GM21526 (cell line): ENCODE data around the gene PALM.
"Not testable (repeated sequence)": the region's sequence is repeated elsewhere in the genome, so short reads cannot be mapped to it uniquely, and the experiment has no call there.

ENCODE experiments used
- ATAC-seq: cut with Tn5 transposase; IDR thresholded peaks from one replicate; pipeline ENCODE4 v1.9.1; 2021; ENCODE audit warnings: moderate library complexity; ENCODE audit not compliant: unreplicated experiment, low FRiP score

Gene PALM

DNA sequence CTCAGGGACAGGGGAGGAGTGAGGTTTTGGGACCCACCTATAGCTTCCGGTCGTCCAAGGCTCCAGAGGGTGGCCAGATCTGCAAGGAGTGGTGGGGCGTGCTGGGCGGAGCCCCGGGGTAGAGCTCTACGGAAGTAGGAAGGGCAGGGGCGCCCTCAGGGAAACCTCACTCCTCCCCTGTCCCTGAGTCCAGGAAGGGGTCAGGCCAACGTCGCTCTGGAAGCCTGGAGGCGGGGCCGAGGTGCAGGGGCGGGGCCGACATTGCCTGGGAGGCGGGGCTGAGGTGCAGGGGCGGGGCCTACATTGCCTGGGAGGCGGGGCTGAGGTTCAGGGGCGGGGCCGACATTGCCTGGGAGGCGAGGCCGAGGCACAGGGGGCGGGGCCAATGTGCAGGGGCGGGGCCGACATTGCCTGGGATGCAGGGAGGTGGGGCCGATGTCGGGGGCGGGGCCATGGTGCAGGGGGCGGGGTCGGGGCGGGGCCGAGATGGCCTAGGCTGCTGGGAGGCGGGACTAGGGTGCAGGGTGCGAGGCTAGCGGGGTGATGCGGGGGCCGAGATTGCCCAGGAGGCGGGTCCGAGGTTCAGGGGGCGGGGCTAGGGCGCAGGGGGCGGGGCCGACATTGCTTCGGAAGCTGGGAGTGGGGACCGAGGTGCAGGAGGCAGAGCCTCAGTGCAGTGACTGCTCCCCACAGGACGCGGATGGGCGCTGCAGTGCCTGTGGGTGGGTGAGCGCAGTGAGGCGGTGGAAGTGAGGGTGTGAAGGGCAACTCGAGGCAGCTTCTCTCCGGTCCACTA is 4.9 kb upstream of the PALM start:
- ATAC-seq = no peak

DNA sequence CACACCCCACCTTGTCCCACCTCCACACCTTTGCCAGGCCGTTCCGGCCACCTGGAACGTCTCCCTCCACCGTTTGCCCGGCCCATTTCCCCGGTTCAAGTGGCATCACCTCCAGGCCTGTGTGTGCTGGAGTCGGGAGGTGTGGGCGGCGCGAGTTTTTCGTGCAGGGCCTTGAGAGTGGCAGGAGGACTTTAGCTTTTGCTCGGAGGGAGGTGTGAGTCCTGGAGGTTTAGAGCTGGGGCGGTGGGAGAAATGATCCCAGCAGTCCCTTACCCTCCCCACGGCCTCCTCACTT is 4.3 kb upstream of the PALM start:
- ATAC-seq = no peak

DNA sequence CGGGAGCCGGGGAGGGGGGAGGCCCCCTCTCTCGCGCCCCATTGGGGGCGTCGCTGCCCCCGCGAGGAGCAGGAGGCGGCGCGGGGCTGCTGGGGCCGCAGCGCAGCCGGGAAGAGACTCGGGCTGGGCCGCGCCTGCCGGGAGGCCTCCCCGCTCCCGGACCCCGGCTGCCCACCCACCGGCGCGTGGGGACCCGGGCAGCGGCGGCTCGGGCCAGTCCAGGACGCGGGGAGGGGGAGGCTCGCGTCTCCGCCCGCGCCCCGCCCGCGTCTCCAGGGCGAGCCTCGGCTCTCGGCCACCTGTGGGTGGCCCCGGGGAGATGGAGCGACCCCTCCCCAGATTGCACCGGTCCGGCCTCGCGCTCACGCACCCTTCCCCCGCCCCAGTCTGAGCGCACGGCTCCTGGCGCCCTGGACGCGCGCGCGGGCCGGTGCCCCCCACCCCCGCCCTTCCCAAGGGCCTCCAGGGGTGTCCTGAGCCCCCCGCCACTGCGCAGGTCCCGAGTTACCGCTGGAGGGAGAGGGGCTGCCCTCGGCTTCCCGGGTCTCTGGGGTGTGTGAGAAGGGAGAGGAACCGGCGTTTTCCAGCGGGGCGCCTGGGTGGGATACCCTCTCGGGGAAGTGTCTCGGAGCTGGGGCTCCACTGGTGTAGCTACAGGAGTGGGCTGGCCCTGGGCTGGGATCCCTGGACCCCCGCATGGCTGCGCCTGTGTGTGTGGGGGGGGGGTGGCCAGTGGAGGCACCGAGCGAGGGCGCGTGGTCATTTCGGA is 645 bp downstream of the PALM start:
- no peak for ATAC-seq

DNA sequence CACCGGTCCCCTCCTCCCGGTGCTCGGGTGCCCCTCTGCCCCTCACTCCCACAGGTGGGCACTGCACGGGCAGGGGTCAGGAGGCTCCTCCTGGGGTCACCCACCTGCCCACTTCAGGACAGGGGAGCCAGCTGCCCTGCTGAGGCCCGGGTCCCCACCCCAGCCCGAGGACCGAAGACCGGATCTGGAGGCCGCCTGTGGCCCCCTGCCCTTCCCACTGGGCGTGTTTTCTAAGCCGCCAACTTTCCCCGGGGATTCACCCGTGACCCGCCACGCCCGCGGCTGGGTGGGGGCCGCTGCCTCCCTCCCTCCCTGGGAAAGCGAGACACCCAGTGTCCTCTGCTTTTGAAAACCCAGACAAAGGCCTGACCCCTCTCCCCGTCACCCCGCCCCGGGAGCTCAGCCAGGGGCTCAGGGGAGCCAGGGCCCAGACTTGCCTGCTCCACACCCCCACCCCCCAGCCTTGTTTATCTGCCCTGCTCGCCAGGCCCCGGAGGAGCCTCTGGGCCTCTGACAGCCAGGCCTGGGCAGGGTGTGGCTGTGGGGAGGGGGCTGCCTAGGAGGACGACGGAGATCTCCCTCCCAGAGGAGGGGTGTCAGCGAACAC is 1.3 kb downstream of the PALM start:
- no peak for ATAC-seq

DNA sequence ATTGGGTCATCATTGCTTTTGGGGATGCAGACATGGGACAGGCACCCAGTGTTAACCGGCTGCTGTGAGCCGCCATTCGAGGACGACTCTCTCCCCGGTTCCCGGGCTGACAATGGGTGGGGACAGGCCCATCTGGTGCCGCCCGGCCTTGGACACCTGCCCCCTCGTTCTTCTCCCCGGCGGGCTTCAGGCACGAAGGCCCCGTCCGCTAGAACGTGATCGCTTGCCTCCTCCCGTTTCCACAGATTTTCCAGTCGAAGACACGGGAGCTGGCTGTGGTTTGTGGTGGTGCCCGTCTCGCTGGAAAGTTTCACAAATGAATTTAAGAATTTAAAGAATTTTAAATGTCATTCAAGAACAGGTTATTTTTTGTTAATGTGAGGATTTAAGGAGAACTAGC is 2.0 kb downstream of the PALM start:
- ATAC-seq = no peak

DNA sequence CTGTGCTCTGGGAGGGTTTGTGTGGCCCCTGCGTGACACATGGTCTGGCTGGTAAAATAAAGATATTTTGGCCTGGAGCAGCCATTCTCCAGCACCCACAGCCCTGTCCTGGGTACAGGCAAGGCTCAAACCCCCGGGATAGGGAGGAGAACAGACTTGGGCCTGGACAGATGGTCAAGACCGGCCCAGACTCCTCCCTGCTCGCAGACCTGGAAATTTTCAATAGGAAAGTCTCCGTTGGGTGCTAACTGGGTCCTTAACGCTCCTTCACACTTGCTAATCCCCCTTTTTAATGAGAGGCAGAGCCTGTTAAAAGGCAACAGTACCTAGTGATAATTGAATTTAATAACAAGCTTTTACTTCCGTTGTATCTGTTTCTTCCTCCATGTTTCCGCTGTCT is 2.5 kb downstream of the PALM start:
- no peak for ATAC-seq

DNA sequence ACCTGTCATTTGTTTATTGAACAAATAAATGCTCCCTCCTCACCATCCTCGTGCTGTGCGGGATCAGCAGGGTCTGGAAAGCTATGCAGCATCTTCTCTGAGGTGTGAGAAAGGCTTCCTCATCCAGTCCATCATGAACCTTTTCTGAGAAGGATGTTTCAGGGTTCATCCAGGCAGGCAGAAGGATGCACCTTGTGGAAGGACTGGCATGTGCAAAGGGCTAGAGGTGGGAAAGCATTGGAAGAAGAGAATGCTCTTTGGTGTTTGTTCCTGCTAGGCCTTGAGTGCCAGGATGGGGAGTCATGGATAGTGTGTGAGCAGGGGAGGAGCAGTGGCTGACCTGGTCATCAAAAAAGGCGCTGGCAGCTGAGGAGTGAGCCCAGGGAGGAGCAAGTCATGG is 6.6 kb downstream of the PALM start:
- no peak for ATAC-seq

DNA sequence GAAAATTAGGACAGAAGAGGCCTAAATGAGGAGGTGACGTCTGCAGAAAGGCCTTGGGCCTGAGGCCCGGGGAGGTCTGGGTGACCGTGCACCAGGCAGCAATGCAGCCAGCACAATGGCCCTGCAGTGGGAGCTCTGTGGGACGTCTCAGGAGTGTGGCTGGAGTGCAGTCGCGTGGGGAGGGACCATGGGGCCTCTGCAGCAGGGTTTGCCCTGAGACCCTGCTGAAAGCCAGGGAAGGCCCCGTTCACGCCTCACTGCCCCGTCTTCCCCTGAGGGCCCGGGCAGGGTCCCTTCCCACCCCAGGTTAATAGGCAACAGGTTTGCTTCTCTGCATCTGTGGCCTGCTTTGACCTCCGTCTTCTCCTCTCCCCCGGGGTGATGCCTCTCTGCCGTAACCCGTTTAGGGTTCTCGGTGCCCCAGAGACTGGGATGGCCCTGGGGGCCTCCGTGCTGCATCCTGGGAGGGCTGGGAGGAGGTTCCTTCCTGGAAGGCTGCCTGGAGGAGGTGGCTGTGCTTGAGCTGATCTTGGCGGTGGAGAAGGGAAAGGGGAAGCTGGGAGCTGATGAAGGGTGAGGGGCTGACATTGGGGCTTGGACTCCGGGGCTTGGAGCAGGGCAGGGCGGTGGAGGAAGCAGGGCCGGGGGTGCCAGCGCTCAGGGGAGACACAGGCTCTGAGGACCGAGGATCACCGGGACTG is 9.7 kb downstream of the PALM start:
- no peak for ATAC-seq

DNA sequence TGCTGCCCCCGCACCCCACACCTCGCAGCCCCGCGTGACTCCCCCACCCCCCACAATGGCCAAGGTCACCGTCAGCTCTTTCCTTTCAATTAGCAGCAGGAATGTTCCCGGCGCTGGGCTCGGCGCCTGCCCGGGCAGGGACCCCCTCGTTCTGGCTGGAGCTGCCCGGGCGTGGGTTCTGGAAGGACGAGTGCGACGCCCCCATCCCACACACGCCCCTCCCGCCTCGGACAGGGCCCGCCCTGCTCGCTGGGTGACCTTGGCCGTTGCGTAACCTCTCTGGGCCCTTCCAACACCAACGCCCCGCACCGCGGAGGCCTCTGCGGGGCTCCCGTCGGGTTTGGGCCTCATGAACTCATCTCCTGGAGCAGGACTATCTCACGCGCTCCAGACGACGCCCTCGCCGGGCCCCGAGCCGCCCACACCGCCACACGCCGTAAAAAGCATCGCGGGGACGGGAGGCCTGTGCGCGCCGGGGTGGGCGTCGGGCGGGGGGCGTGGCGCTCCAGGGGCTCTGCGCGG is 10.3 kb downstream of the PALM start:
- no peak for ATAC-seq

DNA sequence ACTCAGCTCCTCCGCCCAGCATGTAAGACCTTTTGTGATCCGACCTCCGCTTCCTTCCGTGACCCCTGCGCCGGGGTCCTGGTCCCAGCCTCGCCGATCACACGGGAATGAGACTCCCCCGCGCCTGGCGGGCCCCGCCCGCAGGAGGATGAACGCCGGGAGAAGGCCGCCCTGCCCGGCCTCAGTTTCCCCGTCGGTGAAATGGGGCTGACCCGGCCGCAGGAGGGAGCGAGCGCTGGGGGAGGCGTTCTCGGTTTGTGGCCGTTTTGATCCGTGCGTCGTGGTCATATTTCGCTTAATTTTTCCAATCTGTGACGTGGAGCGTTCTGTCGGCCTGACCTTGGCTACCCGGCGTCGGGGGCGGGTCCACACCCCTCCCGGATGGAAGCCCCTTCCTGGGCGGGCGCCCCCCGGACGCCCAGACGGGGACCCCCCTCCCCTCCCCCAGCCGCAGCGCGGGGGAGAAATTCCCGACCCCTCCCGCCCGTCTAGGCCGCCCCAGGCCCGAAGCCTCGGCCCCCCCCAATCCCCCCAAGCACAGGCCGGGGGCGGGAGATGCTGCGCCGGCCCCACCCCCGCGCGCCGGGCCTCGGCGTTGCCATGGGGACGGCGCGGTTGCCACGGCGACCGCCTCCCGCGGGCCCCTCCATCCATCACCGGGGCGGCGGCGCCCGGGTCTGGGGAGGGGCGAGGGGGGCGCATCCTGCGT is 11.1 kb downstream of the PALM start:
- no peak for ATAC-seq

DNA sequence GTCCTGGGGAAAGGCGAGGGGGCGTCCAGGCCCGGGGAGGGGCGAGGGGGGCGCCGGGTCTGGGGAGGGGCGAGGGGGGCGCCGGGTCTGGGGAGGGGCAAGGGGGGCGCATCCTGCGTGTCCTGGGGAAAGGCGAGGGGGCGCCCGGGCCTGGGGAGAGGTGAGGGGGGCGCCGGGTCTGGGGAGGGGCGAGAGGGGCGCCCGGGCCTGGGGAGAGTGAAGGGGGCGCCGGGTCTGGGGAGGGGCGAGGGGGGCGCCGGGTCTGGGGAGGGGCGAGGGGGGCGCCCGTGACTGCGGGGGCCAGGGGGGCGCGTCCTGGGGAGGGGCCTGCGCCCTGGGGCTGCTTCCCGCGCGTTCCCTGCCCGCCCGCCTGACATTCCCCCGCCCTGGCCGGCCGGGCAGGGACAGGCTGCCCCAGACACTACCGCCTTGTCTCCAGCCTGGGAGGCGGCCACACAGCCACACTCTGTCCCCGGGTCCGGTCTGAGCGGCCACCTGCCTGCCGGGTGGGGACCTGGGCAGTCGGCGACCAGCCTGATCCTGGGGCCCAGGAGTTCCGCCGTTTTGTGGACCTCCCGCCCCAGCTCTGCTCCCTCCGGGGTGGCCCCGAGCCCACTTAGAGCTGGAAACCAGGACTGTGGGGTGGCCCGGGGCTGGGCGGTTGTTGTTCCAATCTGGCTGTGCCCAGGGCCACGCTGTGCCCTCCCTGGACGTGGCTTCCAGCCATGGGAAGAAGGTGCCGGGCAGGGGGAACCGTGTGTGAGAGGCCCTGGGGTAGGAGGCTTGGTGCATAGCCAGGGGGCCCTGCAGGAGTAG is 11.8 kb downstream of the PALM start:
- no peak for ATAC-seq

DNA sequence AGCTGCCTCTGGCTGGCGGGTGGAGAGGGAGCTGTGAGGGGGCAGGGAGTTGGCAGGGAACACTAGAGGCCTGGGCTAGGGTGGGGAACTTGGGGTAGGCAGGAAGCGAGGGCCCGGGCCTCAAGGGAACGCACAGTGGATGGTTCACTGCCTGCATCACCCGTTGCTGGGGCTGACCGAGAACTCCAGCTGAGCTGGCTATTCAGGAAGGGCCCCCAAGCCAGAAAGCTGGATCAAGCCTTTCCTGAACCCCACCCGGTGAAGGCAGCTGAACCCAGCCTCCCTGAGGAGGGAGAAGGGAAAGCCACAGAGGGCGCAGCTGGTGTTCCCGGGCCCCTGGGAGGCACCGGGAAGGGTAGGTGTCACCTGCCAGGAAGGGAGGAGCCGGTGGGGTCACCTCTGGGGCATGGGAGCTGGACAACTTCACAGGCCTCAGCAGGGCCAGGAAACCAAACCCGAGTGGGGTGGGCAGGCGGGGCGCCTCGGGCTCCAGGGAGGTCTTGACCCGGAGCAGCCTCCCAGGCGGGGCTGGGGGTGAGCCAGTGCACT is 13.9 kb downstream of the PALM start:
- no peak for ATAC-seq

DNA sequence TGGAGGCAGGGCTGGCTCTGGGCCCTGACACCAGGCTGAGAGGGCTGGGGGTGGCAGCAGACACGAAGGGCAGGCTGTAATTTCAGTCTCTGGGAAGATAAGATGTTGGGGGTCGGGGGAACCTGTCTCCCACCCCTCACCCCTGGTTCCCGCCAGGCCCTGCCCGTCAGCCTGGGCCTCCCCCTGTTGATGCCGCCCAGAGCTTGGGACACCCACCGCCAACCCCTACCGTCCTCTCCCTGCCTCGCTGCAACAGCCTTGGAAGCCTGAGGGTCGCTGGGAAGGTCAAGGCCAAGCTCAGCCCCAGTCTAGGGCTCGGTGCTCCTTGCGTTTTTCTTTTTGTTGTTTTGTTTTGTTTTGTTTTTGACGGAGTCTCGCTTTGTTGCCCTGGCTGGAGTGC is 14.5 kb downstream of the PALM start:
- no peak for ATAC-seq

DNA sequence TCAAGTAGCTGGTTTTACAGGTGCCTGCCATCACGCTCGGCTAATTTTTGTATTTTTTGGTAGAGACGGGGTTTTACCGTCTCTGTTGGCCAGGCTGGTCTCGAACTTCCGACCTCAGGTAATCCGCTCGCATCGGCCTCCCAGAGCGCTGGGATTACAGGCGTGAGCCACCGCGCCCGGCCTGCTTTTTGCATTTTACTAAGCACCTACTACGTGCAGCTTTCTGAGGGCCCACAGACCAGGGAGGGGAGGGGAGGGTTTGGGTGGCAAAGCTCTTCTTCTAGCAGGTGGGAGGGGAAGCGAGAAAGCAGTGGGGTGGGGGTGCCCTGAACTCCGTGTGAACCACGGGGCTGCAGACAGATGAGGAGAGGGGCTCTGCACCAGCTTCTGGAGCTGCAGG is 15.0 kb downstream of the PALM start:
- no peak for ATAC-seq

DNA sequence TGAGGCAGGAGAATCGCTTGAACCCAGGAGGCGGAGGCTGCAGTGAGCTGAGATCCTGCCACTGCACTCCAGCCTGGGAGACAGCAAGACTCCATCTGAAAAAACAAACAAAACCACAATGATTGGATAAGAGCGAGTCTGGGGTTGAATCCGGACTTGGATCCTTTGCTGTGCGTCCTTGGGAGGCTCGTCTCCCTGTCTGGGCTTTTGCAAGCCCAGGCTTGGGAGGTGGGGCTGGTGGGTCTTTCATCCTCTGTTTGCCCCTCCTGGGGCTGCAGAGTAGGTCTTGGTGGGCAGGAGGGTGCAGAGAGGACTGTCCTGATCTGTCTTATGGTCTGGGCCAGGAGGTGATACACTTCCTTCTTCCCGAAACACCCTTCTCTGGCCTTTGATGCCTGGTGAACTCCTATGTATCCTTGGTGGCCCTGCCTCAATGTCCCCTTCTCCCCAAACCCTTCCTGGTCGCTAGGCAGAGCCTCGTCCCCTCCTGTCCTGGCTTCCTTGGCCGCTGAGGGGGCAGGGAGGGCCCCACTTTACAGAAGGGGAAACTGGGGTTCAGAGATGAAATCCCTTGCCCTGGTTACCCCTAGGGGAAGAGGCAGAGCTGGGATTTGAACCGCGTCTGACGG is 16.8 kb downstream of the PALM start:
- no peak for ATAC-seq

DNA sequence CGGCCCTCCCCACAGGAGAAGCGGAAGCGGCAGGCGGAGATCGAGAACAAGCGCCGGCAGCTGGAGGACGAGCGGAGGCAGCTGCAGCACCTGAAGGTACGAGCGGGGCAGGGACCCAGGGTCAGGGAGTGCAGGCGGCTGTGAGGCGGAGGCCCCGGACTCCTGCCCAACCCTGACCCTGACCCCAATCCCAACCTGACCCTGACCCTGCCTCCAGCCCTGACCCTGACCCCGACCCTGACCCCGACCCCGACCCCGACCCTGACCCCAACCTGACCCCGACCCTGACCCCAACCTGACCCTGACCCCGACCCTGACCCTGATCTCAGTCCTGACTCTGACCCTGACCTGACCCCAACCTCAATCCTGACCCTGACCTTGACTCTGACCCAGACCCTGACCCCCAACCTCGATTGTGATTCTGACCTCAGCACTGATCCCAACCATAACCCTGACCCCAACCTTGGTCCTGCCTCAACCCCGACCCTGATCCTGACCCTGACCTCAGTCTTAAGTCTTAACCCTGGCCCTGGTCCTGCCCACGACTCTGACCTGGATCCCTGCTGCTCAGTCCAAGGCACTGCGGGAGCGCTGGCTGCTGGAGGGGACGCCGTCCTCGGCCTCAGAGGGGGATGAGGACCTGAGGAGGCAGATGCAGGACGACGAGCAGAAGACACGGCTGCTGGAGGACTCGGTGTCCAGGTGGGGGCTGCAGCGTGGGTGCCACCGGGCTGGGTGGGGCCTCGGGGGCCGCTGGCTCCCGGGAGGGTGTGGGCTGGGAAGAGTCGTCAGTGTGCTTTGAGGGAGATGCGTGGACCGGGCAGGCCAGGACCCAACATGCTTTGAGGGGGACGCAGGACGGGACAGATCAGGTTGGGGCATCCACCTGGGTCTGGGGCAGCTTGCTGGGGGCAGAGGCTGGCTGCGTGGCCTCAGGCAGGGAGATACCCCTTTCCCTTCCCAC is 18.5 kb downstream of the PALM start:
- ATAC-seq = no peak

DNA sequence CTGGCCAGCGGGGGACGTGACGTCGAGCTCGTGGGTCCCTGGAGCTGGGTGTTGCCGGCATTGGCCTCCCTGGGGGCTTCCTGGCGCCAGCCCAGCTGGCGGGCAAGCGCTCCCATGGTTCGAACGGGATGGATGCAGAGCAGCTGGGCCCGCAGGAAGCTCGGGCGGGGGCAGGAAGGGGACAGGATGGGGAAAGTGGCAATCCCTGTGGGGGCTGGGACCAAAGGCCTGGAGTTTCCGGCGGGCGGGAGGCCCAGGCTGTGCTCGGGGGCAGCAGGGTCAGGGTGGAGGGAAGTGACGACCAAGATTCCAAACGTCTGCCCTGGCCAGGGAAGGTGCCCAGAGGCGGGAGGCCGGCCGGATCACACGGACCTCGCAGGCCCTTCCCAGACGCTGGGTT is 19.3 kb downstream of the PALM start:
- no peak for ATAC-seq

DNA sequence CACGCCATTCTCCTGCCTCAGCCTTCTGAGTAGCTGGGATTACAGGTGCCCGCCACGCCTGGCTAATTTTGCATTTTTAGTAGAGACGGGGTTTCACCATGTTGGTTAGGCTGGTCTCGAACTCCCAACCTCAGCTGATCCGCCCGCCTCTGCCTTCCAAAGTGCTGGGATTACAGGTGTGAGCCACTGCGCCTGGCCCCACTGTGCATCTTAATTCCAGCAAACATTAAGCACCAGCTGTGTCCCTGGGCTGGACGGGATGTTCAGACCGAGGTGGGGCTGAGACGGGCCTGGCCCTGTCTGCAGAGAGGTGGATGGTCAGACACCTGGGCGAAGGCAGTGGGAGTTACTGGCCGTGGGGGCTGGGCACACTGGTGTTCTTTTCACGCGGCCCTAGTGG is 20.8 kb downstream of the PALM start:
- not testable (repeated sequence) for ATAC-seq
